NCI-H748 (cell line): ENCODE data around the gene ZNF469.
"Not testable (repeated sequence)": the region's sequence is repeated elsewhere in the genome, so short reads cannot be mapped to it uniquely, and the experiment has no call there.

ENCODE experiments used
- DNase-seq: peaks from one replicate; lab custom pipeline; 2025; ENCODE audit not compliant: unreplicated experiment; lab: John Stamatoyannopoulos, UW

The ZNF469 gene

DNA sequence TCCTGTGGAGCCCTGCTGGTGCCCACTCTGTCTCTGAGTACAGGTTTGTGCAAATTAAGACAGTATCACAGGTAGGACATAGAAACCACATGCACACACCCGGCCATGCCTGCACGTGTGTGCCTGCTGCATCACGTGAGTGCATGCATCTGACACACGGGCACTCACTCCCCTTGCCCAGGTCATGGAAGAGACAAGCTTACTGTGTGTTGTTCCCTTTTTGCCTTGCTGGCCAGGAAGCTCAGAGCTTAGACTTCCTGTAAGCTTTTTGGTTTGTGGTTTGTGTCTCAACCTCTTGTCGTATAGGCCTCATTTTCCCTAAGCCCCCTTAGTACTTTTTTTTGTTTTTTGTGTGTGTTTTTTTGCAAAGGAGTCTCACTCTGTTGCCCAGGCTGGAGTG lies 25.0 kb downstream of the ZNF469 start:
- no peak for DNase-seq

- DNase-seq: no peak
Observed at GRCh38 chr16:88408561-88409142, 25.9 kb downstream of the ZNF469 start.

DNA sequence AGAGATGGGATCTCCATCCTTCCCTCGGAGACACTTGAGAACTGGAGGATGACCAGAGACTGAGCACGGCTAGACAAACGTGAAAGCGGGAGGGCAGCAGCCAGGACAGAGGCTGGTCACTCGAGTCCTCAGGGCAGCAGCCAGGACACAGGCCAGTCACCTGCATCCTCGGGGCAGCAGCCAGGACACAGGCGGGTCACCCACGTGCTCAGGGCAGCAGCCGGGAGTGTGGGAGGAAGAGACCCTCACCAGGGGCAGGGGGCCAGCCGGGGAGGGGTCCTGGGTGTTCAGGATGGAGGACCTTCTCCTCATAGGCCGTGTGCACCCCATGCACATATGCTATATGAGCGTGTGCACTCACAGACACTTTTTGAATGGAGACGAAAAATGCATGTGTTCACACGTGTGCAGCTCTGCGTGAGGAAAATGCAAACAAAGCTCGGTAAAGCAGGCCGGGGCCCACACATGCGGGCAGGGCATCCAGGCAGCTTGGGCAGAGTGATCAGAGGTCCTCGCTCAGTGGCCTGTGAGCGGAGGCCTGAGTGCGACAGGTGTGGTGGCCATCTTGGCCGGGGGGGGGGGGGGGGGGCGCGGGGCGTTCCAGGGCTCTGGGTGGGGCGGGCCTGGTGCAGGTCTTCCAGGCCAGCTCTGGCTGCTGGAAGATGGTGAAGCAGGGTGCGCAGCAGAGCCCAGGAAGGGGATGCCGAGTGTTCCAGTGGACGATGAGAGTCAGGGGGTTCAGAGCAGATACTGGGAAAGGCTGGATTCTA lies 26.7 kb downstream of the ZNF469 start:
- no peak for DNase-seq

DNA sequence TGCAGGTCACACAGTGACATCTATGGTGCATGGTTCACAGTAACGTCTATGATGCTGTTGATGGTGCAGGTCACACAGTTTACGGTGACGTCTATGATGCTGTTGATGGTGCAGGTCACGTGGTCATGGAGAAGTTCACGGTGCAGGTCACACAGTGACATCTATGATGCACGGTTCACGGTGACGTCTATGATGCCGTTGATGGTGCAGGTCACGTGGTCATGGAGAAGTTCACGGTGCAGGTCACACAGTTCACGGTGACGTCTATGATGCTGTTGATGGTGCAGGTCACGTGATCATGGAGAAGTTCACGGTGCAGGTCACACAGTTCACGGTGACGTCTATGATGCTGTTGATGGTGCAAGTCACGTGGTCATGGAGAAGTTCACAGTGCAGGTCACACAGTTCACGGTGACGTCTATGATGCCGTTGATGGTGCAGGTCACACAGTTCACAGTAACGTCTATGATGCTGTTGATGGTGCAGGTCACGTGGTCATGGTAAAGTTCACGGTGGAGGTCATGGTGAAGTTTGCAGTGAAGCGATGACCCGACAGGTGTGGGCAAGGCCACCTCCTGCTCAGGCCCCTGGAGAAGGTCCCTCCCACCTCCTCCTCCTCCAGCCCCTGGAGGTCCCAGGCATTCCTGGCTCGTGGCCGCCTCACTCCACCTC lies 27.7 kb downstream of the ZNF469 start:
- not testable (repeated sequence) for DNase-seq

- no peak for DNase-seq
Observed at GRCh38 chr16:88411951-88412576, 29.3 kb downstream of the ZNF469 start.

DNA sequence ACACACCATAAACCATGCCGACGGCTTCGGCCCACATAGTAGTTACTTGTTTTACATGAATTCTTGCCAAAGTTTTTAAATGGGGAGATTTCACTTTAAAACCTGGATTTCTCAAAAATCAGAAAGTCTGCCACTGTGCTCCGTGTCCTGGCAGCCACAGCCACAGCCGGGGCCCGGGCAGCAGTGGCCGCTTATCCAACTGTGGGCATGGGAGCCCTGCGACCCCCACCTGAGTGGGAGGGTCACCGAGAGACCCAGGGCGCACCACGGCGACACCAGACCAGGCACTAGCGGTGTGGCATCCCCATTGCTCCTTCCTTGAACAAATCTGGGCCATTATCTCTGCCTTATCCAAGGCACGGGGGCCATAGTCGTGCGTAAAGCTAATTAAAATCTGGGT lies 30.0 kb downstream of the ZNF469 start:
- DNase-seq: no peak

DNA sequence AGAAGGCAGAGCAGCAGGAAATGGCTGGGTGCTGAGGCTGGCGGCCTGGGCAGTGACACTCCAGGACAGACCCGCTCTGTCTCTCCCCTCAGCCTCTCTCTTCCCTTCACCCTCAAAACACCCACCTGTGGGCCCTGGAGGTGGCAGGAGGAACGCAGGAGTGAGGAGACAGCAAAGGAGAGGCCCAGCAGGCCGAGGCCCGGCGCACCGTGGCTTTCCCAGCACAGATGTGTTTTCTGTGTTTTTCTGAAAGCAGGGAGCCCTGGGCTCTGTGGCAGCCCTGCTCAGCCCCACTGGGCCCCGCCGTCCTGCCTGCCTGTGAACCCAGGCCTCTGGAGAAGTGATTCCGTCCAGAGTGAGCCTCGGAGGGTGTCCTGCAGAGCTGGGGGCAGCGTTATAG lies 30.5 kb downstream of the ZNF469 start:
- DNase-seq: no peak

DNA sequence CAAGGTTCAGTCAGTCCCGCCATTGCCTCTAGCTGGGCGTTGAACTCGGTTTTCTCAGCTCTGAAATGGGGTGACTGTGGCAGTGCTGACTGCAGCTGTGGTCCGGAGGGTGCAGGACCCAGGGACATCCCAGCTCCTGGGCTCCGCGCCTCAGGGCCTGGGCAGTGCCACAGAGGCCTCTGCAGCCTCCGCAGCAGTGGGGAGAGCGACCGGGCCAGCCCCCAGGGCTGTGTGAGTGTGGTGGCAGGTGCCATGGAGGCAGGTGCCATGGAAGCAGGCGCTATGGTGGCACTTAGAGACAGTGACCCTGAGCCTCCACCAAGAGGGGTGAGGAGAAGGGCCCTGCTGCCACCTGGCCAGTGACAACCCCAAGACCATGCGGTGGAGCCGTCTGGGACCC lies 30.9 kb downstream of the ZNF469 start:
- no peak for DNase-seq

DNA sequence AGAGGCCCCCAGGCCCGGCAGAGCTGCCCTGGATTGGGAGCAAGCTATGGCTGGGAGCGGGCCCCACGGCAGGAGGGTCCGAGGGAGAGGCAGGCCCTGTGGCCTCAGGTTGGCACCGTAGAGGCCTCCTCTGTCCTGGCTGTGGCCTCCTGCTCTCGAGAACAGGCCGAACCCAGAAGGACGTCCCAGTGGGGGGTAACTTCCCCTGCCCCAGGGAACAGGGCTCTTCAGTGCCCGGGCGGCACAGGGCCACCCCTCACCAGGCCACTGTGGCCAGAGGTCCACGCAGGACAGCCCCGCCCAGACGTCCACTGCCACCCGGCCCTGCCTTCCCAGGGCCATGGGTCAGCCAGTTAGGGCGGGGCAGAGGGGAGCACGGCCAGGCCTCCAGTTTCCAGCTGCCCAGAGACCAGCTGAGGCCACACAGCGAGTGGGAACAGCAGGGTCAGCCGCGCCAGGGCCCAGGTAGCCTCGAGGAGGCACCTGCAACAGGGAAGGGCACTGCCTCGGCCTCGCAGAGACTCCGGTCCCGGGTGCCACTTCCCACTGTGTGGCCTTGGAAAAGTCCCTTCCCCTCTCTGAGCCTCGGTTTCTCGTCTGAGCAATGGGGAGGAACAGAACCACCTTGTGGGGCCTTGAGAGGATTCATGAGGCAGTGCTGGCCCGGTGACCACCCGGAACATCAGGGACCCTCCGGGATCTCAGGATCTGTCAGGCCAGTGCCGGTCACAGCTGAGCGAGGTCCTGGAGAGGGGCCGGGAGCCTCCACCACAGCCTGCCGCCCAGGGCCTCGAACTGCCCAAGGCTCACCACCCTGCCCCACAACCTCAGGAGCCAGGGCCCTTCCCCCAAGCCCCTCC lies 32.0 kb downstream of the ZNF469 start:
- no peak for DNase-seq

- no peak for DNase-seq
Observed at GRCh38 chr16:88415381-88415705, 32.6 kb downstream of the ZNF469 start.

- no peak for DNase-seq
Observed at GRCh38 chr16:88415713-88416323, 33.1 kb downstream of the ZNF469 start.

- no peak for DNase-seq
Observed at GRCh38 chr16:88416686-88417085, 33.9 kb downstream of the ZNF469 start.

- DNase-seq: no peak
Observed at GRCh38 chr16:88417684-88418476, 35.1 kb downstream of the ZNF469 start.

GRCh38 chr16:88418869-88419268 lies 36.1 kb downstream of the ZNF469 start:
- no peak for DNase-seq

GRCh38 chr16:88419790-88420189 lies 37.0 kb downstream of the ZNF469 start:
- no peak for DNase-seq

DNA sequence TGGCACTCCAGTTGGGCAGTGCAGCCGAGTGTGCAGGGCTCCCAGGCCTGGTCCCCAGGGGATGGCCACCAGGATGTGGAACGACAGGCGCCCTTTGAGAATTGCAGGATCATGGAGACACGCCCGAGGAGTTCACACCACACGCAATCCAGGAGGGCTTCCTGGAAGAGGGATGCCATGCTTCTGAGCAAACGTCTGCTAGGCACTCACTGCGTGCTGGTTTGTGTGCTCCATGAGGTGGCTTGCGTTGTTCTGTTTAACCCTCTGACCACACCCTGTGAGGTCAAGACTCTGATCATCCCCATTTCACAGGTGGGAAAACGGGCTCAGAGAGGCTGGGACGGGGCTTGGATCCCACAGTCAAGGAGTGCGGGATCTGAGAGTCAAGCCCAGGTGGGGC lies 37.7 kb downstream of the ZNF469 start:
- no peak for DNase-seq

- DNase-seq: no peak
Observed at GRCh38 chr16:88421301-88421700, 38.5 kb downstream of the ZNF469 start.

DNA sequence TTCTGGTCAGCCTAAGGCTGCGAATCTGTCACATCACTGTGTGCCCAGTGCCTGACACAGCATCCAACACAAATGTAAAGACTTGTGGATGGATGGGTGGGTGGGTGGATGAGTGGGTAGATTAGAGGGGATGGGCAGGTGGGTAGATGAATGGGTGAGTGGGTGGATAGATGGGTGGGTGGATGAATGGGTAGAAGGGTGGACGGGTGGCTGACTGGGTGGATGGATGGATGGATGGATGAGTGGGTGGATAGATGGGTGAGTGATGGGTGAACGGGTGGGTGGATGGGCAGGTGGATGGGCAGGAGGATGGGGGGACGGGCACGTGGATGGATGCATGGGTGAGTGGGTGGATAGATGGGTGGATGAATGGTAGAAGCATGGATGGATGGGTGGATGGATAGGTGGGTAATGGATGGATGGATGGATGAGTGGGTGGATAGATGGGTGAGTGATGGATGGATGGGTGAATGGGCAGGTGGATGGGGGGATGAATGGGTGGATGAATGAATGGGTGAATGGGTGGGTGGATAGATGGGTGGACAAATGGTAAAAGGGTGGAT lies 39.2 kb downstream of the ZNF469 start:
- no peak for DNase-seq

DNA sequence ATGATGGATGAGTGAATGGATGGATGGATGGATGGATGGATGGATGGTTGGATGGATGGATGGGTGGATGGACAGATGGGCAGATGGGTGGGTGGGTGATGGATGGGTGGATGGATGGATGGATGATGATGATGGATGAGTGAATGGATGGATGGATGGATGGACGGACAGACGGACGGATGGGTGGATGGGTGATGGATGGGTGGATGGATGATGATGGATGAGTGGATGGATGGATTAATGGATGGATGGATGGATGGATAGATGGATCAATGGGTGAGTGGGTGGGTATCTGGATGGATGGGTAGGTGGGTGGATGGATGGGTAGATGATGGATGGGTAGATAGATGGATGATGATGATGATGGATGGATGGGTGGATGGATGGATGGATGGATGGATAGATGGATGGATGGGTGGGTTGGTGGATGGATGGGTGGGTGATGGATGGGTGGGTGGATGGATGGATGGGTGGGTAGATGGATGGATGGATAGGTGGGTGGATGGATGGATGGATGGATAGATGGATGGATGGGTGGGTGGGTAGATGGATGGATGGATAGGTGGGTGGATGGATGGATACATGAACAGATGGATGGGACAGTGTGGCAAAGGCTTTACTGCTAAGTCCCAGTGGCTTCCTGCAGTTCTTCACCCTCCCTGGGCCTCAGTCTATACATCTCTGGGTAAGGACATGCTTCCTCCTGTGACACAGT lies 40.1 kb downstream of the ZNF469 start:
- no peak for DNase-seq
